ENCODE data around the gene RNASE13.

Gene RNASE13

DNA sequence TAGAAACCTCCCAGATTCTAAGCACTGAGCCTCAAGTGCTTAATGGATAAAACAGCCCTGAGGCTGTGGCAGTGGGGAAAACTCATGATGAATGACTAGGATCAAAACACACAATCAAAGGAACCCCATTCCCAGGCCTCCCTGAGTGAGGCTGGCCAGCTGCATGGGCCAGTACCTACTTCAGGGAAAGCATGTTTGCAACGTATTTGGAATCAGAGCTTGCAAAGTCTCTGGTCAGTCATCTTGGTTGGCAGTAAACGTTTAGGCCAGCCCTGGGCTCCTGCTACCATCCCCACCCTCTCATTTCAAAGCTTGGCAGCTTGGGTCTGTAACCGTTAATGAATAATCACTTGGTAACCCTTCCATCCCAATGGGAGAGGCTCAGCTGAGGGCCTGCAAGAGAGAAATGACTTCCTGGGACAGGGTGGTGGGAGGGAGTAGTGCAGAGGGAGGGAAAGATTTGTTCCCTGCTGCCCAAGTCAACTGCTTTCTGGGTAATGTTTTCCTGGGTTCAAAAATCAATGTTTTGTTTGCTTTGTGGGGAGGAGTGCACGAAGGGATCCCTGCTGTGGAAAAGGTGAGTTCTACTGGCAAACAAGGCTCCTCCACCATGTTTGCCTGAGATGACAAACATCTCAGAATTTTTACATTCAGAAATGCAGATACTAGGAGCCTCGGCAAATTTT, 21.0 kb upstream of the RNASE13 start:
- no peak for TF ChIP-seq CTCF (IDR thresholded peaks at IDR 0.05; ENCODE audit: low read depth, low read length)
- DNase-seq (ENCODE audit: extremely low read depth, low read depth): no peak

DNA sequence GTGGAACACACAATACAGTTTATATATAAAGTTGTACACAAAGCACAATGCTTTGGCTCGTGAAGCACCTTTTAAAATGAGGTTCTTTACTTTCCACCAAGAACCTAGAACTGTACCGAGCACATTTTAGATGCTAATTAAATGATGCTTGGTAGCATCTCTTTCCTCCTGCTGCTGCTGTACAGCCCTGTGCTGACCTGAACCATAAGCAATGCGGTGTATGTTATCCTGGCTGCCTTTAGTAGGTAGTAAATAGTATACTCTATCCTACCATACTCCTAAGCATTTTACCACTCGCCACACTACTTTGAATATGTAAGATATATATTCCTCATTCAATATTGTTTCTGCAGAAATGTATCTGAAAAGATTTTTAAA, 20.1 kb upstream of the RNASE13 start:
- DNase-seq (ENCODE audit: extremely low read depth, low read depth): no peak
- TF ChIP-seq CTCF (IDR thresholded peaks at IDR 0.05; ENCODE audit: low read depth, low read length): no peak

GRCh38 chr14:21054123-21054767, 19.6 kb upstream of the RNASE13 start:
- no peak for DNase-seq (ENCODE audit: extremely low read depth, low read depth)
- TF ChIP-seq CTCF (IDR thresholded peaks at IDR 0.05; ENCODE audit: low read depth, low read length): no peak

GRCh38 chr14:21053184-21054122, 18.8 kb upstream of the RNASE13 start:
- DNase-seq (ENCODE audit: extremely low read depth, low read depth): no peak
- TF ChIP-seq CTCF (IDR thresholded peaks at IDR 0.05; ENCODE audit: low read depth, low read length): no peak

- DNase-seq (ENCODE audit: extremely low read depth, low read depth): no peak
- no peak for TF ChIP-seq CTCF (IDR thresholded peaks at IDR 0.05; ENCODE audit: low read depth, low read length)
These were observed 16.0 kb upstream of the RNASE13 start for GRCh38 chr14:21050597-21050996.

- DNase-seq (ENCODE audit: extremely low read depth, low read depth): no peak
- TF ChIP-seq CTCF (IDR thresholded peaks at IDR 0.05; ENCODE audit: low read depth, low read length): no peak
These were observed 14.7 kb upstream of the RNASE13 start for GRCh38 chr14:21049271-21049673.

- no peak for DNase-seq (ENCODE audit: extremely low read depth, low read depth)
These were observed 14.0 kb upstream of the RNASE13 start for GRCh38 chr14:21048638-21049037.

More at GRCh38 chr14:21048638-21049037, 14.0 kb upstream of the RNASE13 start:
- TF ChIP-seq CTCF (IDR thresholded peaks at IDR 0.05; ENCODE audit: low read depth, low read length): no peak
